Measurements from ENCODE around the gene ZFAND3. TPM values are rescaled to one million over a fixed set of nuclear protein-coding genes. Genes with fewer than 3 reads are reported as not detected.

ZFAND3 gene
- polyA plus RNA-seq, 3 donors = 11.5 to 21.1 (median 11.7) TPM

GRCh38 chr6:38032797-38033196 lies 213.3 kb downstream of the ZFAND3 start:
- H3K4me1 Mint-ChIP-seq = peaks cover 18% of the 10 kb centered on the region
- peaks cover 85% of the 10 kb centered on the region for H3K79me2 ChIP-seq (ENCODE audit: insufficient read depth, low read length)
- H3K4me2 ChIP-seq (replicated peaks; ENCODE audit: extremely low read depth, low read length, poor library complexity, severe bottlenecking) = no peak overlapping the region
- TF ChIP-seq CTCF (IDR thresholded peaks at IDR 0.05) = no peak
- no peaks in the 10 kb centered on the region for H3K36me3 ChIP-seq (replicated peaks in 1 of 2; ENCODE audit: control insufficient read depth in 1 of 2, insufficient read depth in 2 of 2, low read length in 2 of 2)
- peaks cover 99% of the 10 kb centered on the region for H4K20me1 ChIP-seq (ENCODE audit: insufficient read depth, low read length)
- no peak overlapping the region for H3K4me3 ChIP-seq (replicated peaks in 1 of 3; ENCODE audit: low read depth in 2 of 3, low read length in 3 of 3)
- no peaks in the 10 kb centered on the region for H3K9me3 ChIP-seq (replicated peaks in 1 of 2; ENCODE audit: control insufficient read depth in 1 of 2, insufficient read depth in 1 of 2, low read length in 2 of 2)
- H3K9me3 Mint-ChIP-seq = no peaks in the 10 kb centered on the region
- peaks cover 0 to 2% of the 10 kb centered on the region in 2 donors for H3K36me3 Mint-ChIP-seq
- H3K9ac ChIP-seq (ENCODE audit: insufficient read depth, low read length, poor library complexity, severe bottlenecking) = no peak overlapping the region
- peaks cover 0 to 1% (median 0%) of the 10 kb centered on the region in 3 donors for H3K27me3 Mint-ChIP-seq (ENCODE audit: low read depth in 3 of 3)
- H3K27ac Mint-ChIP-seq = no peak overlapping the region
- no CpG with 5 or more reads among the region's 1 CpG for WGBS (ENCODE audit: insufficient coverage)
- H3K27me3 ChIP-seq (ENCODE audit: control insufficient read depth in 2 of 2, insufficient read depth in 2 of 2, low read length in 2 of 2) = no peaks in the 10 kb centered on the region
- no peak overlapping the region for H3K27ac ChIP-seq (ENCODE audit: low read depth in 1 of 2, low read length in 2 of 2)
- intact Hi-C loops (cut with micrococcal nuclease) = no loop called here
- H3K4me1 ChIP-seq (ENCODE audit: control insufficient read depth in 1 of 2, insufficient read depth in 2 of 2, low read length in 2 of 2) = peaks cover 2 to 8% of the 10 kb centered on the region in 2 donors
- H2AFZ ChIP-seq (ENCODE audit: insufficient read depth, low read depth, low read length, poor library complexity, severe bottlenecking) = no peak overlapping the region
- no peak for DNase-seq
- H3K4me3 Mint-ChIP-seq = no peak overlapping the region

GRCh38 chr6:38033442-38033982 lies 214.0 kb downstream of the ZFAND3 start:
- Histone ChIP-seq H3K27me3 (ENCODE audit: control insufficient read depth in 2 of 2, insufficient read depth in 2 of 2, low read length in 2 of 2) (no peaks in the 10 kb centered on the region), H2AFZ (ENCODE audit: insufficient read depth, low read depth, low read length, poor library complexity, severe bottlenecking) (no peak overlapping the region), H3K4me2 (replicated peaks; ENCODE audit: extremely low read depth, low read length, poor library complexity, severe bottlenecking) (no peak overlapping the region), H3K36me3 (replicated peaks in 1 of 2; ENCODE audit: control insufficient read depth in 1 of 2, insufficient read depth in 2 of 2, low read length in 2 of 2) (no peaks in the 10 kb centered on the region), H3K4me3 (replicated peaks in 1 of 3; ENCODE audit: low read depth in 2 of 3, low read length in 3 of 3) (no peak overlapping the region), H4K20me1 (ENCODE audit: insufficient read depth, low read length) (peaks cover 99% of the 10 kb centered on the region), H3K27ac (ENCODE audit: low read depth in 1 of 2, low read length in 2 of 2) (no peak overlapping the region), H3K4me1 (ENCODE audit: control insufficient read depth in 1 of 2, insufficient read depth in 2 of 2, low read length in 2 of 2) (peaks cover 0 to 4% of the 10 kb centered on the region in 2 donors), H3K9me3 (replicated peaks in 1 of 2; ENCODE audit: control insufficient read depth in 1 of 2, insufficient read depth in 1 of 2, low read length in 2 of 2) (no peaks in the 10 kb centered on the region), H3K79me2 (ENCODE audit: insufficient read depth, low read length) (peaks cover 84% of the 10 kb centered on the region), H3K9ac (ENCODE audit: insufficient read depth, low read length, poor library complexity, severe bottlenecking) (no peak overlapping the region)
- intact Hi-C loops (cut with micrococcal nuclease) = no loop called here
- Mint-ChIP-seq H3K9me3 (no peaks in the 10 kb centered on the region), H3K4me1 (peaks cover 12% of the 10 kb centered on the region), H3K36me3 (peaks cover 0 to 2% of the 10 kb centered on the region in 2 donors), H3K4me3 (no peak overlapping the region), H3K27ac (no peak overlapping the region), H3K27me3 (ENCODE audit: low read depth in 3 of 3) (no peaks in the 10 kb centered on the region)
- WGBS (ENCODE audit: insufficient coverage) = no CpG with 5 or more reads among the region's 1 CpG
- no peak for TF ChIP-seq CTCF (IDR thresholded peaks at IDR 0.05)
- DNase-seq = no peak

Data from CD14-positive monocyte (primary cell).